NCI-H2029 (cell line): ENCODE results near the gene FTL.
A peak's percentile ranks its signal among the peaks of the same experiment; 100 is the strongest.

Experiments
- DNase-seq: peaks from one replicate; lab custom pipeline; 2025; lab: John Stamatoyannopoulos, UW

Gene FTL

DNA sequence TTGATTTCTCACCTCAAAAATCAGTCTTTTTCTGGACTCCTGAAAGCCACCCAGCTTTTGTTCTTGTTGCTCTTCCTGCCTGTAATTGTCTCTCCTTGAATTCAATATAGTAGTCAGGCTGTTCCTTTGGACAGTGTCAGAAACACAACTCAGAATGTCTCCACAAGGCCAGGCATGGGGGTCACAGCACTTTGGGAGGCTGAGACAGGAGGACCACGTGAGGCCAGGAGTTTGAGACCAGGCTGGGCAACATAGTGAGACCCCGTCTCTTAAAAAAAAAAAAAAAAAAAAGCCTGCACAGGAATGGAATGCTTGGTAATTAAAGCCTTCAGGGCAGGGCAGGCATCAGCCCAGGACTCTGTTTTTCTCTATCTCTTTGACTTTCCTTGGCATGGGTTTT lies 19.3 kb upstream of the FTL start:
- no peak for DNase-seq

DNA sequence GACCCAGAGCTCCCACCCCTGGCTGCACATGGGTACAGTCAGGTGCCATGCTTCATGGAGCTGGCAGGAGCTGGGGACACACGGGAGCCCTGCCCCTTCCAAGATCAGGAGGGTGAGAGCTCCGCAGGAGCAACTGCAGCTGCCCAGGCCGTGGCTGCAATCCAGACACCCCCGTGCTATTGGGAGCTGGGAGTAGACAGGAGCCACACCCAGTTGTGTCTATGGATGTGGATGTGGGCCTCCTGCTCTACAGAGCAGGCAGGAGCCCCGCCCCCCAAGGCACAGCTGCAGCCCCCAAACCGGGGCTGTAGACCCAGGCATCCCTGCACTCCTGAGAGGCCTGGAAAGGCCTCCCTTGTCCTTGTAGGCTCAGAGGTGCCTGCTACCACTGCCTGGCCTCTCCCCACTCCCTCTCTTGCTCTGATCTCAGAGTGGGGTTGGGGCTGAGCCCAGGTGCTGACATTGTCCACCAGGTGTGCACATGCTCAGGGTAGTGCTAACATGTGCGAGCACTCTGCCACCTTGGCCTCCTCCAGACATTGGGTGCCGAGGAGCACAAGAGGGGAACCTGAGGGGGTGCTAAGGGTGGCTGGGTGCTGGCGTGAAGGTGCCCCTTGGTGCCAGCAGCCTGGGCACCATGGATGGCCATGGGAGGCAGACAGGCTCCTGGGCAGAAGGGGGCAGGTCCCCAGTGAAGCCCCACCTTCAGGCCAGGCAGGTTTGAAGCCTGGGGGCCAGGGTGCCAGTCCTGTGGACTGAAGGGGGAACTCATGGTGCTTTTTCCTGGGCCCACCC lies 18.4 kb upstream of the FTL start:
- DNase-seq = no peak

GRCh38 chr19:48947258-48947542 lies 17.9 kb upstream of the FTL start:
- DNase-seq = no peak

DNA sequence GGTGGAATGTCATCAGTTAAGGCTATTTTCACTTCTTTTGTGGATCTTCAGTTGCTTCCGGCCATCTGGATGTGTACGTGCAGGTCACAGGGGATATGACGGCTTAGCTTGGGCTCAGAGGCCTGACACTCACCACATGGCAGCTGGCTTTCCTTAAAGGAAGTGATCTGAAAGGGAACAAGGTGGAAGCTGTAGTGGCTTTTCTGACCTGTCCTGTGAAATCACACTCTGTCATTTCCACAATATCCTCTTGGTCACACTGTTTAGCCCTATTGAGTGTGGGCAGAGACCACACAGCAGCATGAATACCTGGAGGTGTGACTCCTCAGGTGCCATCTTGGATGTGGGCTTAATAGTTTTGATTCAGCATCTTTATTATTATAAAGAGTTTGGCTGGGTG lies 14.9 kb upstream of the FTL start:
- DNase-seq = no peak

- DNase-seq = no peak
These were observed 14.1 kb upstream of the FTL start for GRCh38 chr19:48950830-48951519.

DNA sequence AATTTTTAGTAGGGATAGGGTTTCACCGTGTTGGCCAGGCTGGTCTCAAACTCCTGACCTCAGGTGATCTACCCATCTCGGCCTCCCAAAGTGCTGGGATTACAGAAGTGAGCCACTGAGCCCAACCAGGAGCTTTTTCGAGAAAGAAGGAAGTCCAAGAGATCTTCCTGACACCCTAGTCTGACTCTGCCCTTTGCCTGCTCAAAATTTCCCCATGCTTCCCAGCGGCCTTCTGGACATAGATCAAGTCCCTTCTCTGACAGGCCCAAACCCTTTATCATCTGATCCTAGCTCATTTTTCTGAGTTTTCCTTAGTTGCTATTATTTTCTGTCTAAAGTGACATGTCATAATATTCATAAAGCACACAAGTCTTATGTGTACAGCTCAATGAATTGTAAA lies 12.0 kb upstream of the FTL start:
- DNase-seq = no peak

DNA sequence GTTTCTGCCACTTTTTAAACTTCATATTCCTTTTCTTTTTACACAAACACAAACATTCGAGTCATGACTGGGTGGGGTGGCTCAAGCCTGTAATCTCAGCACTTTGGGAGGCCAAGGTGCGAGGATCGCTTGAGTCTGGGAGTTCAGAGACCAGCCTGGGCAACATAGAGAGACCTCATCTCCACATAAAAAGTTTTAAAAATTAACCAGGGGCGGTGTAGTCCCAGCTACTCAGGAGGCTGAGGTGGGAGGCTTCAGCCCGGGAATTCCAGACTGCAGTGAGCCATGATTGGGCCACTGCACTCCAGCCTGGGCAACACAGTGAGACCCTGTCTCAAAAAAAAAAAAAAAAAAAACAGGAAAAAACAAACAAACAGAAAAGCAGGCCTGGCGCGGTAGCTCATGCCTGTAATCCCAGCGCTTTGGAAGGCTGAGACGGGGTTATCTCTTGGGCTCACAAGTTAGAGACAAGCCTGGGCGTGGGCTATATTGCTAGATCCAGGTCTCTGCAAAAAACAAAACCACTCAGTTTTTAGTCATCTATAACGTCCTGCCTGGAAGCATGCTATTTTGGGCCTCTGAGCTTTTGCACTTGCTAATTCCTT lies 11.0 kb upstream of the FTL start:
- DNase-seq = no peak

GRCh38 chr19:48954595-48955307 lies 10.4 kb upstream of the FTL start, which contains the start of gene BAX:
Gene BAX (plus strand): TSS chr19:48954875. CDS start chr19:48954929, 54 bp downstream.
- DNase-seq = peak; percentile 99

GRCh38 chr19:48955308-48955958 lies 9.7 kb upstream of the FTL start:
- no peak for DNase-seq

GRCh38 chr19:48958006-48958405 lies 7.1 kb upstream of the FTL start:
- DNase-seq = no peak

- no peak for DNase-seq
These were observed 5.5 kb upstream of the FTL start for GRCh38 chr19:48959341-48960239.

- no peak for DNase-seq
These were observed 4.0 kb upstream of the FTL start for GRCh38 chr19:48961051-48961649.

GRCh38 chr19:48961673-48962028 lies 3.5 kb upstream of the FTL start:
- DNase-seq = no peak

GRCh38 chr19:48962029-48962848 lies 2.9 kb upstream of the FTL start:
- DNase-seq = no peak

DNA sequence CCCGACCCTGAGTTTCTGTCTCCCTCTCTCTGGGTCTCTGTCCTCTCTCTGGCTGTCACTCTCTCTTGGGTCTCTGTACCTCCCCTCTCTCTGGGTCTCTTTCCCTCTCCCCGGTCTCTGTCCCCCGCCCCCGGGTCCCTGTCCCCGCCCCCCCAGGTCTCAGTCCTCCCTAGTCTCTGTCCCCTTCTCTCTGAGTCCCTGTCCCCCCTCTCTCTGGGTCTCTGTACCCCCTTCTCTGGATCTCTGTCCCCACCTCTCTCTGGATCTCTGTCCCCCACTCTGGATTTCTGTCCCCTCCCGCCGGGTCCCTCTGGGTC lies 2.3 kb upstream of the FTL start:
- no peak for DNase-seq

DNA sequence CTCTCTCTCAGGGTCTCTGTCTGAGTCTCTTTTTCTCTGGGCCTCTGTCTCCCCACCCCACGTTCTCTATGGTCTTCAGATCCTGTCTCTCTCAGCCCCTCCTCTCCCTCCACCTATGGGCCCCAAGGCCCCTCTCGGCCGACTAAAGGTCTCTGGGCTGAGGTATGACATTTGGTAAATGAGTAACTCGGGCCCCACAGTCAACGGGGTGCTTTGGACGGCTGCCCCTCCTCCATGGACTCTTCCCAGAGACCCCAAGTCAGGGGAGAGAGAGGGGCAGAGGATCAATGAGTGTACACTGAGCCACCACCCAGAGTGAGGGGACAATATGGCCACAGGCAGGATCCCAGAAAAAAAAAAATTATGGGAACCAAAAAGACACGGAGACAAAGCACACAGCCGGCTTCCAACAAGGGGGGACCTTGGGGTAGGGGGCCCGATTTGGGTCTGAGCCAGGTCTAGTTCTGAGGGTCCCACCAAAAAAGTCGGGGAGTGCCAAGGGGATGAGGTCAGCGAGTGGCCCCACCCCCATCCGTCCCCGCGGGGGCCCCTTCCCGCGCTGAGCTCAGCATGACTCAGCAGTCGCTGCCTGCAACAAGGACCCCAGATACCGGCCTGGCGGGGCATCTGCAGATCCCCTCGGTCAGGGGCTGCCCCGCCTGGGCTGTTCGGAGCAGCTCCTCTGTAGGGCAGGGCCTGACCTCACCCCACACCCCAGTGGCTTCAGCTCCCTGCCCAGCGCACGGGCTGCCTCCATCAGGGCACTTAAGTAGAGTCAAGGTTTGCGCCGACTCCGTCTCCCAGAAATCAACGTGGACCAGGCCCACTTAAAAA lies 1.5 kb upstream of the FTL start:
- DNase-seq = no peak

DNA sequence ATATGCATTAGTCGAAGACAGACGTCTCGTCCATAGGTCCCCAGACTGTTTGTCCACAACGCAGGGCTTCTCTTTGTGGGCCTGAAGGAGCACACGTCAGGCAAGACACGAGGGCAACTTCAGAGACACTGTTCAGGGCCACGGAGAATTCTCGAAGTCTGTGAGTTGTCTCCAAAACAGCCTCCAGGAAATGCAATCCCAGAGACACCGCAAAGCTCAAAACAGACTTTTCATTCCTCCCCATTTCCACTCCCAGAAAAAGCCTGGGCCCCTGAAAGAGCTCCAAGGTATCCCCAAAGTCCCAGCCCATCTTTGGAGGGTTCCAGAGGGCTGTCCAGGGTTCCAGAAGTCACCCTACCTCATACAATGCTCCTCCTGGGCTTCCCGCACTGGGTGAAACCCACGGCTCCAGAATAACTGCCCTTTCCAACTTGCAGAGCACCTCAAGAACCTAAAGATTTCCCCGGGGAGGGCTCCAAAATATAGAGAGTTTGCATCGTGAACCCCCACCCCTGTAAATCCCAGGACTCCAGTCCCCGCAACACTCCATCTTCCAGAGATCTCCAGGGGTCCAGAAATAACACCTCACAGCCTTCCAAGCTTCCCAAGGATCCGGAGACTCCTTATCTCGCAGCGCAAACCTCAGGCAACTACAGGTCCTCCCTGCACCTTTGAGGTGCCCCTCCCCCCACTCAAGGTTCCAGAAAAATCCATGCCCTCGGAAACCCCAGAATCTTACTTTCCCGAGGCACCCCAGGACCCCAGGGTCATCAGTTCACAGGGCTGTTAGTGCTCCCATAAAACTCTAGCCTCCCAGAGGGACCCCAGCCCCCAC lies 687 bp upstream of the FTL start:
- DNase-seq = no peak

GRCh38 chr19:48965806-48966540 lies 864 bp downstream of the FTL start:
- DNase-seq = peak; percentile 84
